ENCODE data around the gene CTBP2. TPM values are rescaled to one million over a fixed set of nuclear protein-coding genes. Genes with fewer than 3 reads are reported as not detected.

CTBP2 gene
- total RNA-seq, 1 donor from 2014 or later, result 57.7 TPM

GRCh38 chr10:125124907-125125306, 35.5 kb downstream of the CTBP2 start:
- H3K9me3 ChIP-seq, result no peaks in the 10 kb centered on the region
- peak overlapping the region; percentile 15 to 76 for H3K27ac ChIP-seq
- DNase-seq (ENCODE audit: low spot score in 2 of 2), result no peak
- TF ChIP-seq, protein P1, sequence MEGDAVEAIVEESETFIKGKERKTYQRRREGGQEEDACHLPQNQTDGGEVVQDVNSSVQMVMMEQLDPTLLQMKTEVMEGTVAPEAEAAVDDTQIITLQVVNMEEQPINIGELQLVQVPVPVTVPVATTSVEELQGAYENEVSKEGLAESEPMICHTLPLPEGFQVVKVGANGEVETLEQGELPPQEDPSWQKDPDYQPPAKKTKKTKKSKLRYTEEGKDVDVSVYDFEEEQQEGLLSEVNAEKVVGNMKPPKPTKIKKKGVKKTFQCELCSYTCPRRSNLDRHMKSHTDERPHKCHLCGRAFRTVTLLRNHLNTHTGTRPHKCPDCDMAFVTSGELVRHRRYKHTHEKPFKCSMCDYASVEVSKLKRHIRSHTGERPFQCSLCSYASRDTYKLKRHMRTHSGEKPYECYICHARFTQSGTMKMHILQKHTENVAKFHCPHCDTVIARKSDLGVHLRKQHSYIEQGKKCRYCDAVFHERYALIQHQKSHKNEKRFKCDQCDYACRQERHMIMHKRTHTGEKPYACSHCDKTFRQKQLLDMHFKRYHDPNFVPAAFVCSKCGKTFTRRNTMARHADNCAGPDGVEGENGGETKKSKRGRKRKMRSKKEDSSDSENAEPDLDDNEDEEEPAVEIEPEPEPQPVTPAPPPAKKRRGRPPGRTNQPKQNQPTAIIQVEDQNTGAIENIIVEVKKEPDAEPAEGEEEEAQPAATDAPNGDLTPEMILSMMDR (IDR thresholded peaks at IDR 0.05), result no peak
- no peak overlapping the region for H3K4me3 ChIP-seq
- intact Hi-C loops (cut with DNase I), result loop anchor here (5.0 kb wide), 1 partner anchor 38 kb away; no protein-coding TSS in a partner anchor
- H3K36me3 ChIP-seq, result peaks cover 0 to 3% of the 10 kb centered on the region in 2 donors
- H3K4me1 ChIP-seq, result peaks cover 2 to 58% of the 10 kb centered on the region in 2 donors
- H3K27me3 ChIP-seq, result no peaks in the 10 kb centered on the region

GRCh38 chr10:125124115-125124487, 36.3 kb downstream of the CTBP2 start:
- Histone ChIP-seq H3K27me3 (no peaks in the 10 kb centered on the region), H3K9me3 (no peaks in the 10 kb centered on the region), H3K36me3 (peaks cover 0 to 3% of the 10 kb centered on the region in 2 donors), H3K4me3 (peak overlapping the region; percentile 39 to 53), H3K27ac (peak overlapping the region; percentile 76 to 82), H3K4me1 (peaks cover 2 to 61% of the 10 kb centered on the region in 2 donors)
- TF ChIP-seq, protein P1 (IDR thresholded peaks at IDR 0.05), result no peak
- intact Hi-C loops (cut with DNase I), result loop anchor here (5.0 kb wide), 1 partner anchor 37 kb away; no protein-coding TSS in a partner anchor
- no peak for DNase-seq (ENCODE audit: low spot score in 2 of 2)

DNA sequence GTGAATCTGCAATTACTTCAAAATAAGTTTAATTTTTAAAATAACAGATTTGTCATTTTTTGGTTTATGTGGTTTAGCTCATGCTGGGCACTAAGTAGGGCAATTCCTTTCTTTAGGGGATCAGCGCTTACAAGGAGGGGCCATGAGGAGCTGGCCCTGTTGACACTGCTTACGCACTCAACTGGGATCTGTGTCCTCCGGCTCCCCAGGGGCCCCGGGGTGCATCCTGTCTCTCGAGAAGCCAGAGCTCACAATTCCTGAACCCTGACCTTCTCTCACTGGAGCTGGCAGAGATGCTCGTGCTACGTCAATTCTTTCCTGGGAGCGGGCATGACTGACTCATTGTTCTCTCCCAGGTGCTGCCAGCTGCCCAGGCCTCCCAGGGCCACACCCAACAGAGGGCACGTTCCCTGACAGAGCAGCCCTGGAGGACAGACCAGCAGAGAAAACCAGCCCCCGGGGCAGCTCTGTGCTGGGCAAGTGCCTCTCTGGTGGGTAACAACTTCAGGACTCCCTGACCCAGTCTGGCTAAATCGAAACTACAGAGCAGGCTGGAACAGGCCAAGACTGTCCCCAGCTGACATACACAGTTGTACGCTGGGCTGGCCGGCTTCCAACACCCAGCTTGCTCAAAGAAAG, 36.8 kb downstream of the CTBP2 start:
- intact Hi-C loops (cut with DNase I), result loop anchor here (2.0 to 5.0 kb wide), 3 partner anchors 25 to 37 kb away; partner anchors contain the start of gene CTBP2
- peak overlapping the region; percentile 76 to 82 for H3K27ac ChIP-seq
- no peaks in the 10 kb centered on the region for H3K9me3 ChIP-seq
- peak overlapping the region; percentile 39 to 53 for H3K4me3 ChIP-seq
- peak; percentile 68 to 88 for DNase-seq (ENCODE audit: low spot score in 2 of 2)
- TF ChIP-seq, protein P1 (IDR thresholded peaks at IDR 0.05), result no peak
- peaks cover 0 to 3% of the 10 kb centered on the region in 2 donors for H3K36me3 ChIP-seq
- no peaks in the 10 kb centered on the region for H3K27me3 ChIP-seq
- H3K4me1 ChIP-seq, result peaks cover 2 to 63% of the 10 kb centered on the region in 2 donors

- Histone ChIP-seq H3K27ac (peak overlapping the region; percentile 76 to 82), H3K36me3 (peaks cover 0 to 3% of the 10 kb centered on the region in 2 donors), H3K27me3 (no peaks in the 10 kb centered on the region), H3K4me1 (peaks cover 5 to 65% of the 10 kb centered on the region in 2 donors), H3K4me3 (no peak overlapping the region), H3K9me3 (no peaks in the 10 kb centered on the region)
- DNase-seq (ENCODE audit: low spot score in 2 of 2), result no peak
- intact Hi-C loops (cut with DNase I), result loop anchor here (2.0 to 5.0 kb wide), 3 partner anchors 26 to 38 kb away; partner anchors contain the start of gene CTBP2
- TF ChIP-seq, protein P1 (IDR thresholded peaks at IDR 0.05), result no peak
Observed at GRCh38 chr10:125122566-125122965, 37.8 kb downstream of the CTBP2 start.

GRCh38 chr10:125121003-125121402, 39.4 kb downstream of the CTBP2 start:
- no peak for DNase-seq (ENCODE audit: low spot score in 2 of 2)
- TF ChIP-seq, protein P1 (IDR thresholded peaks at IDR 0.05), result no peak
- H3K27ac ChIP-seq, result no peak overlapping the region
- H3K36me3 ChIP-seq, result peaks cover 0 to 3% of the 10 kb centered on the region in 2 donors
- H3K9me3 ChIP-seq, result no peaks in the 10 kb centered on the region
- no peaks in the 10 kb centered on the region for H3K27me3 ChIP-seq
- intact Hi-C loops (cut with DNase I), result loop anchor here (5.0 kb wide), 1 partner anchor 34 kb away; no protein-coding TSS in a partner anchor
- peaks cover 5 to 79% of the 10 kb centered on the region in 2 donors for H3K4me1 ChIP-seq
- H3K4me3 ChIP-seq, result no peak overlapping the region

Data from ascending aorta (tissue), 2 donors.